ENCODE results near the gene TMEM222.

- TF ChIP-seq, protein P1, sequence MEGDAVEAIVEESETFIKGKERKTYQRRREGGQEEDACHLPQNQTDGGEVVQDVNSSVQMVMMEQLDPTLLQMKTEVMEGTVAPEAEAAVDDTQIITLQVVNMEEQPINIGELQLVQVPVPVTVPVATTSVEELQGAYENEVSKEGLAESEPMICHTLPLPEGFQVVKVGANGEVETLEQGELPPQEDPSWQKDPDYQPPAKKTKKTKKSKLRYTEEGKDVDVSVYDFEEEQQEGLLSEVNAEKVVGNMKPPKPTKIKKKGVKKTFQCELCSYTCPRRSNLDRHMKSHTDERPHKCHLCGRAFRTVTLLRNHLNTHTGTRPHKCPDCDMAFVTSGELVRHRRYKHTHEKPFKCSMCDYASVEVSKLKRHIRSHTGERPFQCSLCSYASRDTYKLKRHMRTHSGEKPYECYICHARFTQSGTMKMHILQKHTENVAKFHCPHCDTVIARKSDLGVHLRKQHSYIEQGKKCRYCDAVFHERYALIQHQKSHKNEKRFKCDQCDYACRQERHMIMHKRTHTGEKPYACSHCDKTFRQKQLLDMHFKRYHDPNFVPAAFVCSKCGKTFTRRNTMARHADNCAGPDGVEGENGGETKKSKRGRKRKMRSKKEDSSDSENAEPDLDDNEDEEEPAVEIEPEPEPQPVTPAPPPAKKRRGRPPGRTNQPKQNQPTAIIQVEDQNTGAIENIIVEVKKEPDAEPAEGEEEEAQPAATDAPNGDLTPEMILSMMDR (IDR thresholded peaks at IDR 0.05) = no peak
- TF ChIP-seq POLR2A (IDR thresholded peaks at IDR 0.05) = no peak
Observed at GRCh38 chr1:27306892-27307761, 14.8 kb upstream of the TMEM222 start.
